NCI-H82 treated with DMSO at 0.1 percent for 48 hours (cell line): Measurements from ENCODE around the gene ITGAV.

ENCODE experiments used
- DNase-seq: peaks from one replicate; lab custom pipeline; 2025; ENCODE audit not compliant: unreplicated experiment; lab: John Stamatoyannopoulos, UW

The ITGAV gene

DNA sequence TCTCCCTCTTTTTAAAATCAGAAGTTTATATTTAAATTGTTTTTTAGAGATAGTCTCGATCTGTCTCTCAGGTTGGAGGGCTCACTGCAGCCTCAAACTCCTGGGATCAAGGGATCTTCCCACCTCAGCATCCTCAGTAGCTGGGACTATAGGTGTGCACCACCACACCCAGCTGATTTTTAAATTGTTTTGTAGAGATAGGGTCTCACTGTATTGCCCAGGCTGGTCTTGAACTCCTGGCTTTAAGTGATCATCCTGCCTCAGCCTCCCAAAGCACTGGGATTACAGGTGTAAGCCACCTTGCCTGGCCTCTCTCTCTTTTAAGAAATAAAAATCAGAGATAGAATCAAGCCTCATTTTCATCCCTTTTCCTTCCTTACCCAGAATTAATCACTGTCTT, 126.1 kb downstream of the ITGAV start:
- DNase-seq, result no peak

DNA sequence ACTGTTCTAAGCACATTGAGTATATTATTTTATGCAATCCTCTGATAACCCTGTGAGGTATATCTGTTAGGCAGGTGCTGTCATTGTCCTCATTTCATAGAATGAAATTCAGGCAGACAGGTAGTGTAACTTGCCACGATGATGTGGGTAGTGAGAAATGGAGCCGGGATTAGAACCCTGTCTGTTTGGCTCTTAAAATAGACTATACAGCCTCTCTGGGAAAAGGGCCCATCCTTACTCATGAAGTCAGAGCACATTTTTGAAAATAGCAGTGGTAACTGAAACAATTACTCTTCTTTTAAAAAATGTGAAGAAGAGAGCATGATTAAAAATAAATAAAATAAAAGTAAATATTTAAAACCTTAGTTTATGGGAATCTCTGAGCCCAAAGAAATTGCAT, 127.0 kb downstream of the ITGAV start:
- no peak for DNase-seq

DNA sequence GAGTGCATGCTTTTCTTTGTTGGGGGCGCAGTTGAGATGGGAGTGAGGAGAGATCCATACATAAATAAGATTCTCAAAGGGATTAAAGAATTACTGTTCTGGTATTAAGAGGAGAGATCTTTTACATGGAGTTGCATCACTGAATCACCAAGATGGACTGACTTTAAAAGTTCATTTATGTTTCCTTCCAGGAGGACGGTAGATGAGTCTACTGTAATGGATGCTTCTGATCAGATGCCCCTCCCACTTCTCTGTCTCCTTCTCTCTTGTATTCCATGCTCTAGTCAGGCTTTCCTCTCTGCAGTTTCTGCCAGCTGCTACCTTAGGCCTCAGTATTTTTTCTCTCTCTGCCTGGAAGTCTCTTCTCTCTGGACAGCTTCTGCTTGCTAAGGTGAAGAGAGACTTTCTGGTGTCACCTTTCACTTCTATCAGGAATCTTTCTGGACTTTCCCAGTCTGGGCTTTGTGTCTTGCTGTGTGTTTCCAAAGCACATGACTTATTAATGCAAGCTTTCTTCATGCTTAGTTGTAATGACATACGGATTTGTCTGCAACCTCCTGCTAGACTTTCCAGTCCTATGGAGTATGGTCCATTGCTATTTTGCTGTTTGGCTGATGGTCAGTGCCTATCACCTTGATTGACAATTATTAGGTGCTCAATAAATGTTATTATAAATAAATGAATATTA, 127.6 kb downstream of the ITGAV start:
- DNase-seq, result no peak

DNA sequence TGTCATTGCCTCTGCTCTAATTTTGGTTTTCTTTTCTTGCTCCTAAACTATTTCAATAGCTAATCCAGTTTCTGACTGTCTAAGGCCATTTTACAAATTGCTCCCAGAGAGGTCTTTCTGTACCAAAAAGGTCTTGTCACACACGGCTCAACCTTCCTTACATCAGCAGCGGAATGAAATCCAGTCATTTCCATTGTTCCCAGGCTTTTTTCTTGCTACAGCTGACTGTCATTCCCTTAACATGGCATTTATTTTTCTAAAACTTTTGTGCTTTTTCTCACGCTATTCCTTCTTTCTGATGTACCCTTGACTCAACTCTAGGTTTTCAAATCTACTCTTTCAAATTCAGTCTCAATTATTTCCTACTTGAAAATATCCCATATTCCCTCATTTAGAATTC, 128.3 kb downstream of the ITGAV start:
- no peak for DNase-seq

DNA sequence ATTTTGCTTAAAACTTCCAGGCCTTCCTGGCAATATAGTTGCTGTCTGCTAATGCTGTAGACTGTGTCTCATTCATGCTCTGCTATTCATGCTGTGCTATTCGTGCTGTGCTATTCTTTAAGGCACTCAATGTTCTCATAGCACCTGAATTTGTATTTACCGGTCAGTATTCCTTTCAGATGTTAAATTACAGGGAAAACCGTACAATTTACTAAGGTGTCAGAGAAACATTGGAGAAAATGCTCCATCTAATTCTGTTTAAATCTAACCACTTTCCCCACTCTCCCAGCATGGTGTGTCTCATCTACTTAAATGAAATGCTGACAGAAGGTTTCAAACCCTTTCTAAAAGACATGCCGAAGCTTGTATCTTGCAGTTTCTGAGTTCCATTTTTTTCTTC, 129.0 kb downstream of the ITGAV start:
- no peak for DNase-seq

DNA sequence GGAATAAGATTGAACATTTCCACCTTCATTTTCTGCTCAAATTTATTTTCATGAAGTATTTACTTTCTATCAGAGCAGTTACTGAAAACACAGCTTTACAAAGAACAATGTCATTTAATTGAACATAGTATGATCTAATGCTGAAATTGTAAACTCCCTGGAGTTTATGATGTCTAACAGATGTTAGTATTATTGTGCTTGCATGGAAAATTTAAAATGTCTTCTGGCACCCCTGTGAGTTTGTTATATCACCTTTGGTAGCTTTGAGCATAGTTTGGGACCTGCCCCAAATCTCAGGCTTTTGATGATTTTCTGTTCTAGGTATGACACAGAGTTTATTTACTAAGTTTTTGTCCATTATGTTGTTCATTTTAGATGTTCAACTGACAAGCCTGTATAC, 132.1 kb downstream of the ITGAV start:
- no peak for DNase-seq

DNA sequence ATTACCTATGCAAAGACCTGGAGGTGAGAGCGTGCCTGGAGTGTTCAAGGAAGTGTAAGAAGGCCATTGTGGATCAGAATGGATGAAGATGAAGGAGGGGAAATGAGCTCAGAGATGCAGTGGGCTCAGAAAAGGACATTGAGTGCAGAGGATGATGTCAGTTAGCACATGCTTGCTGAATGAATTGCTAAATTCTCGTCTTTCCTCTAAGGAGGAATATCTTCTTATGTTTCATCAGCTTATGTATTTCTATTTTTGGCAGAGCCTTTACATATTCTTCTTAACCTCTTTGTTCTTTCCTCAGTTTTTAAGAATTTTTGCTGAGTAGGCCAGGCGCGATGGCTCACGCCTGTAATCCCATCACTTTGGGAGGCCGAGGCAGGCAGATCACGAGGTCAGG, 134.9 kb downstream of the ITGAV start:
- no peak for DNase-seq

DNA sequence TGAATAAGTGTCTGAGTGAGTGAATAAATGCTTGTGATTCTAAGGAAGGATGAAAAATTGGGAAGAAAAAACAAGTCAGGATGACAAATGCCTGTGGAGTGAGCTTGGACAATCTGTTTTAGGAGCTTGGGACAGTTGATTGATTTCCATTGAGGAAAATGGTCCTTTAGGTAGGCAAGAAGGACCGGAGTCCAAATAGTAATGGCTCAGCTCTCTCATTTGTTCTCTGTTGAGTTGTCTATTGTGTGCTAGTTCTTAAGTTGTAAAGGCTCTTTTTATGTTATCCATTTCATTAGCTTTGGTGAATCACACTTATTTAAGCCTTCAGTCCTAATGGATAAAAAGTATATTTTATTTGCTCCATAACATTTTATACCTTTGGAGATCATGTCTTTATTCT, 135.9 kb downstream of the ITGAV start:
- no peak for DNase-seq

DNA sequence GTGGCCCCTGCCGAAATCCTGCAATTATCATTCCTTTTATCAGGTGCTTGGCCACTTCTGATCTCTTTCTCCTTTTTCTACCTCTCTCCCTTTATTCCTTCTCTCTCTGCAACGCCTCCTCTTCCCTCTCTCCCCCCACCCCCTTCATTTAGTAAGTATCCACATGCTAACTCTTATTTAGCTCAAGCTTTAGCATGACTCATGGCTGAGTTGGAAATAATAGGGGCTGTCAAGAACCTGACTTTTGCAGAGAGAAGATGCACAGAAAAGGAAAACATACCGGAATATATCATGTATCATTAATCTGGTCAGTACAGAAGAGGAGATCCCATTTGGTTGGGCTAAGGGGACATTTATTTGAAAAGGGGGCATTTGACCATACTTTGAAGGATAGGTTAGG, 137.1 kb downstream of the ITGAV start:
- no peak for DNase-seq

DNA sequence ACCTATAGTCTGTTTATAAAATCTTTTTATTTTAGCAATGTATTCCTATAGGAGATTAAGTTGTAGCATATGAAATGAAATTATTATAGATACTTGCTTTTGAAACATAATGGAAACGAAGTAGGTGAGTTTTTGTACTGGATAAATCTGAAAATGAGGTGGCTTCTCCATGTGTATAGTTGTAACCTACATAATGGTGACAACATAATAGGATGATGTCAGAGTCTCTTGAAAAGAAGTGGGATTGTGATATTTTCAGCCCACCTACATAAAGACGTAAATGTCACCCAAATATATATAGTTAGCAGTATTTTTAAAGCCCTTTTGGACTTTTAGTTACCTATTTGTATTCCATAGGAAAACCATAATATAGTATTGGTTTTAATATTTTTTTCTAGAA, 138.8 kb downstream of the ITGAV start:
- DNase-seq, result no peak
